Activated CD8-positive, alpha-beta memory T cell treated with anti-CD3 and anti-CD28 coated beads, Interleukin-2, amount 50 U/mL, for 24 hours (primary cell): ENCODE measurements around the gene RALA.

Experiments
- DNase-seq: peaks from one replicate; pipeline ENCODE4 v3.0.0-alpha.2; 2020; ENCODE audit errors: extremely low read depth

Gene RALA

GRCh38 chr7:39613577-39613976 lies 9.8 kb upstream of the RALA start:
- DNase-seq = no peak

GRCh38 chr7:39614299-39614698 lies 9.1 kb upstream of the RALA start:
- no peak for DNase-seq

GRCh38 chr7:39615350-39615975 lies 7.9 kb upstream of the RALA start:
- no peak for DNase-seq

- DNase-seq = no peak
Observed at GRCh38 chr7:39616138-39616537, 7.2 kb upstream of the RALA start.

- DNase-seq = no peak
Observed at GRCh38 chr7:39617005-39617404, 6.4 kb upstream of the RALA start.

GRCh38 chr7:39618868-39619267 lies 4.5 kb upstream of the RALA start:
- DNase-seq = no peak

- no peak for DNase-seq
Observed at GRCh38 chr7:39620486-39620885, 2.9 kb upstream of the RALA start.

GRCh38 chr7:39621261-39621660 lies 2.1 kb upstream of the RALA start:
- no peak for DNase-seq

- no peak for DNase-seq
Observed at GRCh38 chr7:39621784-39622411, 1.5 kb upstream of the RALA start.

GRCh38 chr7:39622609-39623008 lies 763 bp upstream of the RALA start:
- DNase-seq = no peak

GRCh38 chr7:39623732-39624441 lies 515 bp downstream of the RALA start:
- DNase-seq = no peak

GRCh38 chr7:39624442-39624807 lies 1.1 kb downstream of the RALA start:
- DNase-seq = no peak

GRCh38 chr7:39624935-39625694 lies 1.7 kb downstream of the RALA start:
- no peak for DNase-seq

GRCh38 chr7:39631736-39632308 lies 8.4 kb downstream of the RALA start:
- no peak for DNase-seq

- DNase-seq = no peak
Observed at GRCh38 chr7:39633563-39634477, 10.4 kb downstream of the RALA start.

- DNase-seq = no peak
Observed at GRCh38 chr7:39634478-39634805, 11.1 kb downstream of the RALA start.

- no peak for DNase-seq
Observed at GRCh38 chr7:39637400-39637799, 14.0 kb downstream of the RALA start.

GRCh38 chr7:39637963-39638485 lies 14.7 kb downstream of the RALA start:
- no peak for DNase-seq

GRCh38 chr7:39642896-39643295 lies 19.5 kb downstream of the RALA start:
- no peak for DNase-seq

GRCh38 chr7:39644170-39644569 lies 20.8 kb downstream of the RALA start:
- no peak for DNase-seq
